ENCODE data around the gene SYT15.
"Not testable (repeated sequence)": the region's sequence is repeated elsewhere in the genome, so short reads cannot be mapped to it uniquely, and the experiment has no call there.

GRCh38 chr10:46581997-46582396 lies 3.1 kb downstream of the SYT15 start:
- not testable (repeated sequence) for TF ChIP-seq CTCF, POLR2AphosphoS5, EP300, POLR2A (IDR thresholded peaks at IDR 0.05)

Measured in upper lobe of left lung (tissue), 4 donors.